Activated B cell treated with CpG ODN at 0.5 μM for 24 hours (primary cell): Measurements from ENCODE around the gene NPPA. TPM values are rescaled to one million over a fixed set of nuclear protein-coding genes. Genes with fewer than 3 reads are reported as not detected.

Source experiments
- ATAC-seq: fragments of 200-7000 bp; cut with Tn5 transposase; one replicate; pipeline ENCODE4 v1.10.0; 2021; ENCODE audit warnings: low read depth, mild to moderate bottlenecking, moderate library complexity
- CTCF ChIA-PET: fragments of 350-600 bp; sonication (Branson Sonifier 250); formaldehyde crosslinking; loops from one replicate; lab custom pipeline; 2021; ENCODE audit warnings: antibody characterized with exemption; lab: Charles Lee
- POLR2A ChIA-PET: fragments of 350-600 bp; sonication (Branson Sonifier 250); formaldehyde crosslinking; loops from one replicate; lab custom pipeline; 2021; ENCODE audit warnings: antibody characterized with exemption; lab: Charles Lee
- DNase-seq: peaks from one replicate; pipeline ENCODE4 v3.0.0; 2022
- H3K27ac Mint-ChIP-seq: one replicate; pipeline ENCODE4 v1.8.0; 2020; ENCODE audit warnings: mixed read lengths
- H3K27me3 Mint-ChIP-seq: one replicate; pipeline ENCODE4 v1.8.0; 2021; ENCODE audit warnings: mixed read lengths
- H3K36me3 Mint-ChIP-seq: one replicate; pipeline ENCODE4 v1.8.0; 2021; ENCODE audit warnings: low read depth, mixed read lengths
- H3K4me1 Mint-ChIP-seq: one replicate; pipeline ENCODE4 v1.8.0; 2021; ENCODE audit warnings: mixed read lengths
- H3K4me3 Mint-ChIP-seq: one replicate; pipeline ENCODE4 v1.8.0; 2020; ENCODE audit warnings: mild to moderate bottlenecking, mixed read lengths
- H3K9me3 Mint-ChIP-seq: one replicate; pipeline ENCODE4 v1.8.0; 2020; ENCODE audit warnings: mixed read lengths
- intact Hi-C: fragments of 100-400 bp; cut with micrococcal nuclease; formaldehyde crosslinking; loops from one replicate; pipeline ENCODE4 v1.15.1; 2024
- total RNA-seq: library from RNA; stranded (reverse); gene quantifications from 2 replicates; pipeline ENCODE4 v1.2.3, GENCODE V29; 2022
- TF ChIP-seq, protein P1 (sequence below): fragments of 200-600 bp; IDR thresholded peaks from one replicate; pipeline ENCODE4 v1.8.0; 2022; ENCODE audit warnings: antibody characterized with exemption, mild to moderate bottlenecking

Gene NPPA
- total RNA-seq, 1 donor from 2014 or later, result not detected

DNA sequence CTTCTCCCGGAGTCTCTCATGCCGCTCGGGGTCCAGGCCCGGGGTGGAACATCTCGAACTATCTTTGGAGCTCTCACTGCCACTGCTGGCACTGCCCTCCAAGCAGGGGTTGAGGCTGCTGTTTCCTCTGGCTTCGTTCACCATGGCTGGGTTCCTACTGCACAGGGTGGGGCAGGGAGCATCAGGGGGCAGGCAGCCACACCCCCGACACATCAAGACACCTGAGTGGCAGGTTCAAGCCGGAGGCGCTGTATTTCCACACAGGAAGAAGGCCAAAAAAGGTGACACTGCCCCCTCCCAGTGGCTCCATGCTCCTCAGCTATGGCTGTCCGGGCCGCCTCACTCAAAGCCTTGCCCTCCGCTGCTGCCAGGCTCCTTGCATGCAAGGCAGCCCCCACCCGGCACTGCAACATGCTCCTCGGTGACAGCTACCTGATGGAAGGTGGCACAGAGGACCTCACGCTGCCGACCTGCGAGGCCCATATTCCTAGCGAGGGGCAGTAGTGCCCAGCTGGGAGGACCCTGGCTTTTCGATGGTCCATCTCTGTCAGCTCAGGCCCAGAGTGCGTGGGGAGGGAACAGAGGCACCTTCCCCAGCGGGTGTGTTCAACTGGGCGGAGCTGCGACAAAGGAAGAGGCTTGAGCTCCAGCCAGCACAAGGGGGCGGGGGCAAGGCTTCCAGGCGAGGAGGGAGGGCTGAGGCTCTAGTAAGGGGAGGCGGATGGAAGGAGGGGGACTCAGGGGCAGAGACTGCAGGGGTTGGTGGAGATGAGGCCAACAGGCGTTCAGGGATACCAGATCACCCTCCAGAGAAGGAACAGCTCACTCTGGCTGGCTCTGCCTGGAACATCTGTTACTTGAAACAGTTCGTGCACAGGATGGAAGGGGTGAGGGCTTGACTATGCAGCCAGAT is 44.4 kb downstream of the NPPA start:
- Mint-ChIP-seq H3K4me3 (peak overlapping the region; percentile 80), H3K27me3 (no peaks in the 10 kb centered on the region), H3K36me3 (peaks cover 68% of the 10 kb centered on the region), H3K9me3 (no peaks in the 10 kb centered on the region), H3K4me1 (peaks cover 66% of the 10 kb centered on the region), H3K27ac (peak overlapping the region; percentile 85)
- DNase-seq (peak; percentile 64), ATAC-seq (peak; percentile 33)
- POLR2A ChIA-PET, result interaction anchor here (0.5 to 2.1 kb wide), 9 partner anchors 11 to 134 kb away, joined by 3 to 28 read pairs (median 6); no protein-coding TSS in a partner anchor
- intact Hi-C loops, result loop anchor here (10.0 kb wide), 1 partner anchor 1328 kb away; the partner anchor contains the start of genes DFFA and PEX14
- TF ChIP-seq, protein P1, sequence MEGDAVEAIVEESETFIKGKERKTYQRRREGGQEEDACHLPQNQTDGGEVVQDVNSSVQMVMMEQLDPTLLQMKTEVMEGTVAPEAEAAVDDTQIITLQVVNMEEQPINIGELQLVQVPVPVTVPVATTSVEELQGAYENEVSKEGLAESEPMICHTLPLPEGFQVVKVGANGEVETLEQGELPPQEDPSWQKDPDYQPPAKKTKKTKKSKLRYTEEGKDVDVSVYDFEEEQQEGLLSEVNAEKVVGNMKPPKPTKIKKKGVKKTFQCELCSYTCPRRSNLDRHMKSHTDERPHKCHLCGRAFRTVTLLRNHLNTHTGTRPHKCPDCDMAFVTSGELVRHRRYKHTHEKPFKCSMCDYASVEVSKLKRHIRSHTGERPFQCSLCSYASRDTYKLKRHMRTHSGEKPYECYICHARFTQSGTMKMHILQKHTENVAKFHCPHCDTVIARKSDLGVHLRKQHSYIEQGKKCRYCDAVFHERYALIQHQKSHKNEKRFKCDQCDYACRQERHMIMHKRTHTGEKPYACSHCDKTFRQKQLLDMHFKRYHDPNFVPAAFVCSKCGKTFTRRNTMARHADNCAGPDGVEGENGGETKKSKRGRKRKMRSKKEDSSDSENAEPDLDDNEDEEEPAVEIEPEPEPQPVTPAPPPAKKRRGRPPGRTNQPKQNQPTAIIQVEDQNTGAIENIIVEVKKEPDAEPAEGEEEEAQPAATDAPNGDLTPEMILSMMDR, result no peak
- CTCF ChIA-PET, result interaction anchor here (1.2 to 1.7 kb wide), 2 partner anchors 18 to 140 kb away, joined by 3 to 7 read pairs; partner anchors contain the start of gene FBXO6

DNA sequence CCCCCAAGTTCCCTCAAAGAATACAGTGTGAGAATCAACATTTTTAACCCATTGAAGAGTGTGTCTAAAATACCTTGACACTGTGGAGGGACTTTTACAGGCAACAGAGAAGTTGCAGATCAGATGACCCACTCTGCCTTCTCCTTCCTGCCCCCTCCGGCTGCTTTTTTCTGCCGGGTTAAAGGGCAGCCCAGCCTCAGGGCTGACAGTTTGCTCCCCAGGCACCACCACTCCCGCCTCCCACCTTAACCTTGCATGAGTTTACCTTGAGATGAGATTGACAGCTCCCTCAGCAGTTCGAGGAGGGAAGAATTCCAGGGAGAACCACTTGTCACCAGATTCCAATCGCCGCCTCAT is 45.0 kb downstream of the NPPA start:
- intact Hi-C loops, result loop anchor here (10.0 kb wide), 1 partner anchor 1328 kb away; the partner anchor contains the start of genes DFFA and PEX14
- peaks cover 59% of the 10 kb centered on the region for H3K4me1 Mint-ChIP-seq
- no peaks in the 10 kb centered on the region for H3K27me3 Mint-ChIP-seq
- ChIA-PET POLR2A (interaction anchor here (1.2 to 2.1 kb wide), 5 partner anchors 12 to 107 kb away, joined by 4 to 28 read pairs (median 6); no protein-coding TSS in a partner anchor), CTCF (interaction anchor here (1.7 kb wide), 1 partner anchor 17 kb away, joined by 7 read pairs; no protein-coding TSS in a partner anchor)
- no peaks in the 10 kb centered on the region for H3K9me3 Mint-ChIP-seq
- peaks cover 67% of the 10 kb centered on the region for H3K36me3 Mint-ChIP-seq
- ATAC-seq (no peak), DNase-seq (no peak)
- H3K27ac Mint-ChIP-seq, result peak overlapping the region; percentile 85
- peak overlapping the region; percentile 80 for H3K4me3 Mint-ChIP-seq
- TF ChIP-seq, protein P1, result no peak

DNA sequence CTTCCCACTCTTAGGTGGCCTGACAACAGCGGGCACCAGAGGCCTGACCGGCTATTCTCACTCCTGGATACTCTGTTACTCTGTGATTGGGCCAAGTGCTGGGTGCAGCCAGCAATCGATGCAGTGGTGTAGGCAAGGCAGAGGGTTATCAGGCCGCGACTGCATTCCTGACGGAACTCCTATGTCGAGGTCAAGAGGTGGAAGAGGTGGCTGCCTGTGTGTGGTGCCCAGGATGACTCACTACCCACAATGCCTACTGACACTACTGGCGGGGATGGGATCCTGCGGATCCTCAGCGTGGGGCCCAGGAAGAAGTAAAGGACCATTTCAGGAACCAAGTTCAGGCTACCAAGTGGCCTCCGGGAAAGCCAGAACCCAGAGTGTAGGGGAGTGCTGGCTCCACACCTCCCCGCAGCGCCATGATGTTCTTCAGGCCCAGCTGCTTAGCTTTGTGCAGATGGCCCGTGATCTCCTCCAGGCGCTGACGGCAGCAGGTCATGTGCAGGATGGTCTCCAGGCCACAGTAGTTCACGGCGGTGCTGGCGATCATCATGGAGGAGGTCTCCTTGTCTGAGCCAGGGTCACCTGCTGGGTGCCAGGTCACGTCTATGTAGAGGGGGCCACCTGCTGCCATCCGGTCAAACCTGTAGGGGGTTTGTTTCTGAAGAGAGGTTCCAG is 46.7 kb downstream of the NPPA start:
- Mint-ChIP-seq H3K4me1 (peaks cover 43% of the 10 kb centered on the region), H3K9me3 (no peaks in the 10 kb centered on the region), H3K27ac (no peak overlapping the region), H3K4me3 (no peak overlapping the region), H3K27me3 (no peaks in the 10 kb centered on the region), H3K36me3 (peaks cover 64% of the 10 kb centered on the region)
- TF ChIP-seq, protein P1, result no peak
- ChIA-PET CTCF (no interaction called here), POLR2A (no interaction called here)
- DNase-seq, result no peak
- intact Hi-C loops, result loop anchor here (10.0 kb wide), 1 partner anchor 1326 kb away; the partner anchor contains the start of genes DFFA and PEX14
- no peak for ATAC-seq

DNA sequence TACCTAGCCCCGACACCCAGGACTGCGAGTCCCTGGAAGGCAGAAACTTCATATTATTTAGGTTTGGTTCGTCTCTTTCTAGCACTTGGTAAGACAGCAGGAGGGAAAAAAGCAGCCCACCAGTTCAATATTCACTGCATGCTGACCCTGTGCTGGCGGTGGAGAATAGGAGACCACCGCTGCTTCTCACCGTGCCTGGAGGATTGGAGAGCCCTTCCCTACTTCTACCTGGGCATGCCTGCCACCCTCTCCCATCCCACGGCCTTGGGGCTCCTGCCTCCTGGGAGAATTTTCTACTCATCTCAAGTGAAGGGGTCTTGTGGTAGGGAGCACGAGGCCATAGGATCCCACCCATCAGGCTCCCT is 47.2 kb downstream of the NPPA start:
- no peak overlapping the region for H3K4me3 Mint-ChIP-seq
- DNase-seq (no peak), ATAC-seq (no peak)
- H3K4me1 Mint-ChIP-seq, result peaks cover 42% of the 10 kb centered on the region
- POLR2A ChIA-PET, result no interaction called here
- TF ChIP-seq, protein P1, result no peak
- CTCF ChIA-PET, result no interaction called here
- H3K36me3 Mint-ChIP-seq, result peaks cover 67% of the 10 kb centered on the region
- no peaks in the 10 kb centered on the region for H3K9me3 Mint-ChIP-seq
- intact Hi-C loops, result loop anchor here (10.0 kb wide), 1 partner anchor 1326 kb away; the partner anchor contains the start of genes DFFA and PEX14
- H3K27me3 Mint-ChIP-seq, result no peaks in the 10 kb centered on the region
- no peak overlapping the region for H3K27ac Mint-ChIP-seq
